Thoracic aorta (tissue), 2 donors: ENCODE measurements around the gene KLHDC7B. TPM values are rescaled to one million over a fixed set of nuclear protein-coding genes. Genes with fewer than 3 reads are reported as not detected.
A peak's percentile ranks its signal among the peaks of the same experiment; 100 is the strongest.

Experiments used
- ATAC-seq: fragments of 150-250 bp; one replicate; pipeline ENCODE4 v1.8.0; 2017; ENCODE audit warnings: low read depth; ENCODE audit not compliant: insufficient number of reproducible peaks, low FRiP score
- DNase-seq: peaks from one replicate; pipeline ENCODE4 v3.0.0-alpha.2; 2020; ENCODE audit warnings: low spot score
- H3K27ac ChIP-seq, 2 donors: fragments of 200-600 bp; sonication (generic); 1 replicate in 1 of 2; 2 replicates in 1 of 2; pipeline ENCODE4 v1.5.1; 2016; ENCODE audit warnings: mild to moderate bottlenecking in 2 of 2, moderate library complexity in 2 of 2
- H3K27me3 ChIP-seq: fragments of 200-600 bp; sonication (generic); replicated peaks from 2 replicates; pipeline ENCODE4 v1.6.0; 2016; ENCODE audit warnings: mild to moderate bottlenecking; ENCODE audit not compliant: insufficient read depth
- H3K36me3 ChIP-seq: fragments of 200-600 bp; sonication (generic); one replicate; pipeline ENCODE4 v1.5.1; 2016
- H3K4me1 ChIP-seq, 2 donors: fragments of 200-600 bp; sonication (generic); 1 replicate in 1 of 2; 2 replicates in 1 of 2; pipeline versions ENCODE4 v1.5.1 to v1.6.0; 2016; ENCODE audit warnings: low read depth in 2 of 2, mild to moderate bottlenecking in 1 of 2; ENCODE audit not compliant: control insufficient read depth in 1 of 2
- H3K4me3 ChIP-seq: fragments of 200-600 bp; sonication (generic); 2 replicates; pipeline ENCODE4 v1.5.1; 2016; ENCODE audit warnings: mild to moderate bottlenecking
- H3K9me3 ChIP-seq: fragments of 200-600 bp; sonication (generic); 2 replicates; pipeline ENCODE4 v1.5.1; 2016
- CTCF ChIP-seq: fragments of 200-600 bp; sonication (generic); IDR thresholded peaks from one replicate; pipeline ENCODE4 v1.5.1; 2019; ENCODE audit warnings: antibody characterized with exemption
- total RNA-seq, 2 donors: library from RNA; depleted of rRNA; stranded (reverse); fragments of >200 nt; gene quantifications; one replicate each; pipeline versions ENCODE4 v1.1.0 to v1.2.3, GENCODE V29; 2016

The KLHDC7B gene
- total RNA-seq, 2 donors from 2014 or later, result not detected

DNA sequence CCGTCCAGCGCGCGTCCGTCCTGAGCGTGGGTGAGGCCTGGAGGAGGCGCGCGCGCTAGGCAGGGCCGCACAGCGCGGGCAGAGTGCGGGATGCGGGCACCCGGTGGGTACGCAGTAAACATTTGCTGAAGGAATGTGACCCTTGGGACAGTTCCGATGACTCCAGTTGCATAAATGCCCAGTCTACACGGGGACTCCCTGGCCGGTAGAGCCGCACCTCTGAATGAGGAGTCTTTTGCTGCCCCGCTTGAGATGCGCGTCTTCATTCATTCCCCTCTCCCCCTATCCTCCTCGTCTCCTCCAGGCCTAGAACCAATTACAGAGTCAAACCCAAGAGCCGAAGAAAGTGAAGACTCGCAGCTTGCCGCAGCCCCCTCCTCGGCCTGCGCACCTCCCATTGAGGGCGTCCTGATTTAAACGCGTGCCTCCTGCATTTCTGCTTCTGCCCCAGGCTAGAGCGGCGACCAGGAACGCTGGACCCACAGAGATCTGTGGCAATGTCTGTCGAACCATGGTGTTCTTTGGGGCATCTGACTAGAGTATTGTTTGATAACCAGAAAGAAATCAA lies 37.7 kb downstream of the KLHDC7B start:
- Histone ChIP-seq H3K4me3 (peak overlapping the region; percentile 88), H3K27me3 (no peaks in the 10 kb centered on the region), H3K27ac (peak overlapping the region; percentile 94 to 99), H3K4me1 (peaks cover 5 to 27% of the 10 kb centered on the region in 2 donors), H3K9me3 (no peaks in the 10 kb centered on the region), H3K36me3 (no peaks in the 10 kb centered on the region)
- no peak for DNase-seq
- TF ChIP-seq CTCF, result no peak
- peak; percentile 16 for ATAC-seq

GRCh38 chr22:50584106-50585096 lies 38.7 kb downstream of the KLHDC7B start:
- H3K9me3 ChIP-seq, result no peaks in the 10 kb centered on the region
- DNase-seq (no peak), ATAC-seq (no peak)
- H3K4me3 ChIP-seq, result no peak overlapping the region
- no peaks in the 10 kb centered on the region for H3K36me3 ChIP-seq
- no peaks in the 10 kb centered on the region for H3K27me3 ChIP-seq
- H3K4me1 ChIP-seq, result peaks cover 4 to 20% of the 10 kb centered on the region in 2 donors
- H3K27ac ChIP-seq, result no peak overlapping the region
- no peak for TF ChIP-seq CTCF

DNA sequence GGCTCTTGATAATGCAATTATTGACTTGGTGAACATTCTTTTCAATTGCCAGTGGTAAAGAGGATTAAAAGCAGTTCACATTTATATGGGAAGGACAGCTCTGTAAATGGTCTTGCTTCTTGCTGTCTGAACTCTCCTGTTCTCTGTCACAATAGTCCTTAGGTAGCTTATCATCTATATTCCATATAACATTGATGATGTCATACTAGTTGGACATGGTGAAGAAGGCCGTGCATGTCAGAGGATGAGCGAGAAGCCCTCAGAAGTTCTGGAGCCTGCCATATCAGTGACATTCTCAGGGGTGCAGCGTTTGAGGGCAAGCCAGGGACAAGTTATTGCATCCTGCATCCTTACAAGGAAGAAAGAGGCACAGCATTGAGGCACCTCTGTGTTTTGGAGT lies 39.5 kb downstream of the KLHDC7B start:
- Histone ChIP-seq H3K36me3 (no peaks in the 10 kb centered on the region), H3K27me3 (no peaks in the 10 kb centered on the region), H3K4me3 (no peak overlapping the region), H3K4me1 (peaks cover 4 to 20% of the 10 kb centered on the region in 2 donors), H3K27ac (no peak overlapping the region), H3K9me3 (no peaks in the 10 kb centered on the region)
- no peak for TF ChIP-seq CTCF
- ATAC-seq, result no peak
- no peak for DNase-seq

DNA sequence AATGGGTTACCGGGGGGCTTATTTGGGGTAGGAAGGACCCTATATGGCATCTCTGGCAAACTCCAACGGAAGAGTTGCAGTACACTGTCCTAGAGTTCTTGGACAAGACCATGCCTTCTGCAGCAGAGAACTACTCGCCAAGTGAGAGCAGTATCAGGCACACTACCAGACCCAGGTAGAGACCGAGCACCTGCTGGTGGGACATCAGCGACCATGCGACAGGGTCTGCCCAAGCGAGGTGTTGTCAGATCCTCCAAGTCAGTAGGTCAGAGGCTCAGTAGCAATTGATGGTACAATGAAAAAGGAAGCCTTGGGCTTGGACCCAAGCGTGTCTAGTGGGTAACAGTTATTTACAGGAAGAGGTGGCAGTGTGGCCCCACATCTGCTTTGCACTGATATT lies 40.1 kb downstream of the KLHDC7B start:
- DNase-seq, result no peak
- no peaks in the 10 kb centered on the region for H3K36me3 ChIP-seq
- no peaks in the 10 kb centered on the region for H3K27me3 ChIP-seq
- no peak for TF ChIP-seq CTCF
- ATAC-seq, result no peak
- peaks cover 4 to 20% of the 10 kb centered on the region in 2 donors for H3K4me1 ChIP-seq
- no peaks in the 10 kb centered on the region for H3K9me3 ChIP-seq
- H3K27ac ChIP-seq, result no peak overlapping the region
- H3K4me3 ChIP-seq, result no peak overlapping the region

DNA sequence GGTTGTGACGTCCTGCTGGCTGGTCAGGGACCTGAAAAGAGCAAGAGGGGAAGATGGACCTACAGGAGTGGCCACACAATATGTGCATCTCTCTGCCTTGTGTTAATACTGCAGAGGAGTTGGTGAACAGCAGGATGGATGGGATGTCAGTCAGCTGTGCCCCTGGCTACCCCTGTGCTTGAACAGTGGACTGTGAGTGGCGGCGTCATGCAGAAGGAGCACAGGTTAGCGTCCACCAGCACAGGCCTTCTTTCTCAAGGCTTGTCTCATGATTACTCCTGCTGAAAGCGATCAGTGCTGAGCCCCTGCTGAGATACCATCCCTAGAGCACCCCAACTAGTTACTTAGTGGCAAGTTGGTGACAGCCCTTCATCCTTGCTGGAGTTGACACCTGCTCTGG lies 40.7 kb downstream of the KLHDC7B start:
- H3K27me3 ChIP-seq, result no peaks in the 10 kb centered on the region
- H3K9me3 ChIP-seq, result no peaks in the 10 kb centered on the region

More for the DNA sequence above, 40.7 kb downstream of the KLHDC7B start:
- Histone ChIP-seq H3K4me3 (no peak overlapping the region), H3K4me1 (peaks cover 4 to 16% of the 10 kb centered on the region in 2 donors), H3K36me3 (no peaks in the 10 kb centered on the region), H3K27ac (no peak overlapping the region)
- DNase-seq, result no peak
- no peak for ATAC-seq
- TF ChIP-seq CTCF, result no peak
